T-helper 2 cell treated with Interferon-gamma antibody and Interleukin-4, amounts not matched to agents 5 μg/mL and 100 μg/mL, for 36 hours (primary cell): ENCODE results near the gene KCTD8.
"Not testable (repeated sequence)": the region's sequence is repeated elsewhere in the genome, so short reads cannot be mapped to it uniquely, and the experiment has no call there.

Source experiments
- DNase-seq: peaks from one replicate; pipeline ENCODE4 v3.0.0; 2021; ENCODE audit warnings: low spot score
- H3K27ac Mint-ChIP-seq: one replicate; pipeline ENCODE4 v1.8.0; 2021; ENCODE audit warnings: mild to moderate bottlenecking, mixed read lengths
- H3K27me3 Mint-ChIP-seq: one replicate; pipeline ENCODE4 v1.8.0; 2021; ENCODE audit warnings: low read depth, mixed read lengths
- H3K36me3 Mint-ChIP-seq: one replicate; pipeline ENCODE4 v1.8.0; 2021; ENCODE audit warnings: low read depth, mixed read lengths
- H3K4me1 Mint-ChIP-seq: one replicate; pipeline ENCODE4 v1.8.0; 2021; ENCODE audit warnings: low read depth, mixed read lengths
- H3K4me3 Mint-ChIP-seq: one replicate; pipeline ENCODE4 v1.8.0; 2022; ENCODE audit warnings: mild to moderate bottlenecking, moderate library complexity, mixed read lengths
- H3K9me3 Mint-ChIP-seq: one replicate; pipeline ENCODE4 v1.8.0; 2021; ENCODE audit warnings: mixed read lengths

The KCTD8 gene

GRCh38 chr4:44167766-44168165 is 280.8 kb downstream of the KCTD8 start:
- DNase-seq, H3K4me1 Mint-ChIP-seq, H3K36me3 Mint-ChIP-seq, H3K27ac Mint-ChIP-seq, H3K4me3 Mint-ChIP-seq, H3K27me3 Mint-ChIP-seq: not testable (repeated sequence)
- peaks cover 22% of the 10 kb centered on the region for H3K9me3 Mint-ChIP-seq

- DNase-seq, result no peak
- Mint-ChIP-seq H3K27ac (no peak overlapping the region), H3K27me3 (no peaks in the 10 kb centered on the region), H3K4me1 (no peaks in the 10 kb centered on the region), H3K9me3 (peaks cover 22% of the 10 kb centered on the region), H3K4me3 (no peak overlapping the region), H3K36me3 (no peaks in the 10 kb centered on the region)
These were observed 282.7 kb downstream of the KCTD8 start for GRCh38 chr4:44165938-44166337.

- no peak overlapping the region for H3K27ac Mint-ChIP-seq
- no peak for DNase-seq
- H3K4me3 Mint-ChIP-seq, result no peak overlapping the region
- H3K9me3 Mint-ChIP-seq, result peaks cover 21% of the 10 kb centered on the region
- no peaks in the 10 kb centered on the region for H3K27me3 Mint-ChIP-seq
- H3K4me1 Mint-ChIP-seq, result no peaks in the 10 kb centered on the region
- no peaks in the 10 kb centered on the region for H3K36me3 Mint-ChIP-seq
These were observed 285.9 kb downstream of the KCTD8 start for GRCh38 chr4:44162538-44163270.

- H3K9me3 Mint-ChIP-seq, result peaks cover 21% of the 10 kb centered on the region
- no peaks in the 10 kb centered on the region for H3K4me1 Mint-ChIP-seq
- no peaks in the 10 kb centered on the region for H3K27me3 Mint-ChIP-seq
- H3K36me3 Mint-ChIP-seq, result no peaks in the 10 kb centered on the region
- no peak for DNase-seq
- H3K4me3 Mint-ChIP-seq, result no peak overlapping the region
- no peak overlapping the region for H3K27ac Mint-ChIP-seq
These were observed 286.9 kb downstream of the KCTD8 start for GRCh38 chr4:44161756-44162155.

- H3K36me3 Mint-ChIP-seq, result no peaks in the 10 kb centered on the region
- H3K9me3 Mint-ChIP-seq, result peaks cover 24% of the 10 kb centered on the region
- H3K27me3 Mint-ChIP-seq, result no peaks in the 10 kb centered on the region
- no peak for DNase-seq
- H3K4me3 Mint-ChIP-seq, result no peak overlapping the region
- no peak overlapping the region for H3K27ac Mint-ChIP-seq
- no peaks in the 10 kb centered on the region for H3K4me1 Mint-ChIP-seq
These were observed 287.7 kb downstream of the KCTD8 start for GRCh38 chr4:44160776-44161367.

GRCh38 chr4:44159991-44160390 is 288.6 kb downstream of the KCTD8 start:
- no peak for DNase-seq
- H3K36me3 Mint-ChIP-seq, result no peaks in the 10 kb centered on the region

GRCh38 chr4:44157611-44158277 is 290.9 kb downstream of the KCTD8 start:
- no peak overlapping the region for H3K4me3 Mint-ChIP-seq
- H3K27ac Mint-ChIP-seq, result no peak overlapping the region
- no peak for DNase-seq
- H3K4me1 Mint-ChIP-seq, result no peaks in the 10 kb centered on the region
- H3K36me3 Mint-ChIP-seq, result no peaks in the 10 kb centered on the region
- H3K27me3 Mint-ChIP-seq, result no peaks in the 10 kb centered on the region
- H3K9me3 Mint-ChIP-seq, result peaks cover 27% of the 10 kb centered on the region

More at GRCh38 chr4:44159991-44160390, 288.6 kb downstream of the KCTD8 start:
- Mint-ChIP-seq H3K4me1 (no peaks in the 10 kb centered on the region), H3K27me3 (no peaks in the 10 kb centered on the region), H3K27ac (no peak overlapping the region), H3K4me3 (no peak overlapping the region), H3K9me3 (peaks cover 23% of the 10 kb centered on the region)

- no peaks in the 10 kb centered on the region for H3K4me1 Mint-ChIP-seq
- H3K27me3 Mint-ChIP-seq, result no peaks in the 10 kb centered on the region
- H3K4me3 Mint-ChIP-seq, result no peak overlapping the region
- no peaks in the 10 kb centered on the region for H3K36me3 Mint-ChIP-seq
- H3K27ac Mint-ChIP-seq, result no peak overlapping the region
- no peak for DNase-seq
- H3K9me3 Mint-ChIP-seq, result peaks cover 24% of the 10 kb centered on the region
These were observed 298.5 kb downstream of the KCTD8 start for GRCh38 chr4:44150091-44150576.

- no peak for DNase-seq
- Mint-ChIP-seq H3K4me1 (no peaks in the 10 kb centered on the region), H3K27ac (no peak overlapping the region), H3K9me3 (peaks cover 20% of the 10 kb centered on the region), H3K36me3 (no peaks in the 10 kb centered on the region), H3K4me3 (no peak overlapping the region), H3K27me3 (no peaks in the 10 kb centered on the region)
These were observed 299.3 kb downstream of the KCTD8 start for GRCh38 chr4:44149282-44149681.

- Mint-ChIP-seq H3K9me3 (peaks cover 30% of the 10 kb centered on the region), H3K4me1 (no peaks in the 10 kb centered on the region), H3K36me3 (no peaks in the 10 kb centered on the region), H3K27me3 (no peaks in the 10 kb centered on the region), H3K4me3 (no peak overlapping the region), H3K27ac (no peak overlapping the region)
- no peak for DNase-seq
These were observed 301.0 kb downstream of the KCTD8 start for GRCh38 chr4:44147571-44148075.

GRCh38 chr4:44146516-44146915 is 302.1 kb downstream of the KCTD8 start:
- Mint-ChIP-seq H3K27ac (no peak overlapping the region), H3K9me3 (peaks cover 34% of the 10 kb centered on the region), H3K4me1 (no peaks in the 10 kb centered on the region), H3K4me3 (no peak overlapping the region), H3K36me3 (no peaks in the 10 kb centered on the region), H3K27me3 (no peaks in the 10 kb centered on the region)
- no peak for DNase-seq

- no peaks in the 10 kb centered on the region for H3K36me3 Mint-ChIP-seq
- no peak overlapping the region for H3K27ac Mint-ChIP-seq
- H3K27me3 Mint-ChIP-seq, result no peaks in the 10 kb centered on the region
- no peak for DNase-seq
- H3K4me3 Mint-ChIP-seq, result no peak overlapping the region
- no peaks in the 10 kb centered on the region for H3K4me1 Mint-ChIP-seq
- H3K9me3 Mint-ChIP-seq, result peaks cover 37% of the 10 kb centered on the region
These were observed 302.7 kb downstream of the KCTD8 start for GRCh38 chr4:44145868-44146267.

- Mint-ChIP-seq H3K36me3 (no peaks in the 10 kb centered on the region), H3K4me3 (no peak overlapping the region), H3K27me3 (no peaks in the 10 kb centered on the region), H3K4me1 (no peaks in the 10 kb centered on the region), H3K9me3 (peaks cover 23% of the 10 kb centered on the region), H3K27ac (no peak overlapping the region)
- no peak for DNase-seq
These were observed 316.1 kb downstream of the KCTD8 start for GRCh38 chr4:44132526-44132925.
